Neural progenitor cell (in vitro differentiated cells): ENCODE data around the gene MINDY4.

Source experiments
- EZH2 ChIP-seq: fragments of 200-600 bp; sonication (generic); IDR thresholded peaks from 2 replicates; pipeline ENCODE4 v1.6.1; 2017; ENCODE audit warnings: antibody characterized with exemption, mild to moderate bottlenecking, moderate library complexity
- EZH2phosphoT487 ChIP-seq: fragments of 200-600 bp; sonication (generic); IDR thresholded peaks from 2 replicates; pipeline ENCODE4 v1.6.1; 2017; ENCODE audit warnings: antibody characterized with exemption

GRCh38 chr7:30859202-30859939 is 88.2 kb downstream of the MINDY4 start:
- TF ChIP-seq EZH2phosphoT487 = no peak
- TF ChIP-seq EZH2 = no peak
